ENCODE results near the gene FPR3. TPM values are rescaled to one million over a fixed set of nuclear protein-coding genes. Genes with fewer than 3 reads are reported as not detected.

Gene FPR3
- total RNA-seq, 1 experiment from 2014 or later, result not detected

GRCh38 chr19:51810223-51810622 lies 15.3 kb downstream of the FPR3 start:
- H3K27me3 ChIP-seq (ENCODE audit: insufficient read depth, low read length), result no peaks in the 10 kb centered on the region

More at GRCh38 chr19:51810223-51810622, 15.3 kb downstream of the FPR3 start:
- no peak overlapping the region for H3K9ac ChIP-seq (ENCODE audit: extremely low read depth, insufficient read length, low read length)
- no peaks in the 10 kb centered on the region for H3K4me1 ChIP-seq (ENCODE audit: insufficient read depth, low read length)
- no peak for DNase-seq
- Mint-ChIP-seq H3K4me3 (no peak overlapping the region), H3K27ac (no peak overlapping the region), H3K4me1 (peaks cover 0 to 18% of the 10 kb centered on the region in 2 experiments; a peak in 2 of 4 replicates), H3K36me3 (ENCODE audit: insufficient read depth in 1 of 3, low read depth in 3 of 3) (peaks cover 8 to 36% (median 13%) of the 10 kb centered on the region in 3 experiments; a peak in 6 of 7 replicates), H3K27me3 (ENCODE audit: low read depth) (no peaks in the 10 kb centered on the region), H3K9me3 (peaks cover 89 to 91% of the 10 kb centered on the region in 2 experiments)
- no peak overlapping the region for H3K27ac ChIP-seq (ENCODE audit: insufficient read length, low read depth, low read length)
- H3K9me3 ChIP-seq (ENCODE audit: control insufficient read depth, low read depth, low read length), result peaks cover 4% of the 10 kb centered on the region
- H3K79me2 ChIP-seq (ENCODE audit: insufficient read depth, low read length), result no peaks in the 10 kb centered on the region
- H2BK20ac ChIP-seq (ENCODE audit: low read depth, low read length, poor library complexity, severe bottlenecking), result no peak overlapping the region
- no peak overlapping the region for H3K4me2 ChIP-seq (ENCODE audit: insufficient read depth, insufficient read length, low read length)
- no peak overlapping the region for H2BK12ac ChIP-seq (ENCODE audit: insufficient read length, low read depth, low read length)
- TF ChIP-seq, protein P1, sequence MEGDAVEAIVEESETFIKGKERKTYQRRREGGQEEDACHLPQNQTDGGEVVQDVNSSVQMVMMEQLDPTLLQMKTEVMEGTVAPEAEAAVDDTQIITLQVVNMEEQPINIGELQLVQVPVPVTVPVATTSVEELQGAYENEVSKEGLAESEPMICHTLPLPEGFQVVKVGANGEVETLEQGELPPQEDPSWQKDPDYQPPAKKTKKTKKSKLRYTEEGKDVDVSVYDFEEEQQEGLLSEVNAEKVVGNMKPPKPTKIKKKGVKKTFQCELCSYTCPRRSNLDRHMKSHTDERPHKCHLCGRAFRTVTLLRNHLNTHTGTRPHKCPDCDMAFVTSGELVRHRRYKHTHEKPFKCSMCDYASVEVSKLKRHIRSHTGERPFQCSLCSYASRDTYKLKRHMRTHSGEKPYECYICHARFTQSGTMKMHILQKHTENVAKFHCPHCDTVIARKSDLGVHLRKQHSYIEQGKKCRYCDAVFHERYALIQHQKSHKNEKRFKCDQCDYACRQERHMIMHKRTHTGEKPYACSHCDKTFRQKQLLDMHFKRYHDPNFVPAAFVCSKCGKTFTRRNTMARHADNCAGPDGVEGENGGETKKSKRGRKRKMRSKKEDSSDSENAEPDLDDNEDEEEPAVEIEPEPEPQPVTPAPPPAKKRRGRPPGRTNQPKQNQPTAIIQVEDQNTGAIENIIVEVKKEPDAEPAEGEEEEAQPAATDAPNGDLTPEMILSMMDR (conservative IDR thresholded peaks at IDR 0.05), result peak; percentile 30; the same call in 2 of the 3 replicates
- H3T11ph ChIP-seq (ENCODE audit: low read length), result no peak overlapping the region
- H4K5ac ChIP-seq (ENCODE audit: insufficient read length, low read depth, low read length), result no peak overlapping the region
- H2BK120ac ChIP-seq (ENCODE audit: low read depth, low read length, poor library complexity, severe bottlenecking), result no peak overlapping the region
- H3K79me1 ChIP-seq (ENCODE audit: insufficient read depth, low read depth, low read length, poor library complexity, severe bottlenecking), result no peaks in the 10 kb centered on the region
- no peak overlapping the region for H2AFZ ChIP-seq (ENCODE audit: low read length)
- WGBS (ENCODE audit: extremely low coverage, insufficient read length, low lambda C conversion rate), result no CpG with 5 or more reads among the region's 7 CpGs
- no peak overlapping the region for H4K91ac ChIP-seq (ENCODE audit: insufficient read length, low read depth, low read length)
- no peak overlapping the region for H3K23ac ChIP-seq (ENCODE audit: insufficient read length, low read depth, low read length)
- H2BK15ac ChIP-seq (ENCODE audit: low read depth, low read length), result no peak overlapping the region
- H2AK5ac ChIP-seq (ENCODE audit: insufficient read length, low read length), result no peak overlapping the region
- no peak overlapping the region for H3K14ac ChIP-seq (ENCODE audit: insufficient read depth, low read length)
- H4K8ac ChIP-seq (replicated peaks; ENCODE audit: insufficient read length, low read depth, low read length), result no peak overlapping the region
- no peaks in the 10 kb centered on the region for H3K23me2 ChIP-seq (ENCODE audit: insufficient read length, low read depth, low read length, poor library complexity, severe bottlenecking)
- no peak overlapping the region for H3K56ac ChIP-seq (ENCODE audit: insufficient read length, low read depth, low read length)
- no peaks in the 10 kb centered on the region for H4K20me1 ChIP-seq (ENCODE audit: control insufficient read depth, insufficient read depth, insufficient read length)
- no peak overlapping the region for H2BK5ac ChIP-seq (ENCODE audit: insufficient read length, low read length)
- H3K4ac ChIP-seq (ENCODE audit: low read depth, low read length), result no peak overlapping the region
- no peak overlapping the region for H3K18ac ChIP-seq (ENCODE audit: insufficient read length, low read depth, low read length)

Measured in H9 (cell line).